ENCODE results near the gene SELENOT.

SELENOT gene

GRCh38 chr3:150673966-150674365 is 70.8 kb downstream of the SELENOT start:
- DNase-seq, result no peak

DNA sequence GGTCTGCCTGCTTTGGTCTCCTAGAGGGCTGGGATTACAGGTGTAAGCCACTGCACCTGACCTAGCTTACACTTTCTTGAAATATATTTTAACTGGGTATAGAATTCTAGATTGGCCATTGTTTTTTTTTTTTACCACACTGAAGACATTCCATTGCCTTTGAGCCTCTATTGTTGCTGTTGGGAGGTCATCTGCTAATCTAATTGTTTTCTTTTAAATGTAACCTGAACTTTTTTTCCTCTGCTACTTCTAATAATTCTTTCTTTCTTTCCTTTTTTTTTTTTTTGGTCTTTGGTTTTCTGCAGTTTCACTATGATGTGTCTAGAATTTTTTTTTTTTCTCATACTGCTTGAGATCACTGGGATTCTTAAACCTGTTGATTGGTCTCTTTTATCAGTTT is 72.5 kb downstream of the SELENOT start:
- no peak for DNase-seq

Data from NCI-H1436 treated with DMSO at 0.1 percent for 48 hours (cell line).